GM23338 (cell line): ENCODE measurements around the gene SYNE1.

Experiments
- CREB1 ChIP-seq: fragments of 250-450 bp; sonication (Bioruptor Pico); IDR thresholded peaks from 2 replicates; pipeline ENCODE4 v1.5.0; 2020; ENCODE audit warnings: low read depth, mild to moderate bottlenecking, moderate library complexity
- CTCF ChIP-seq, 2 experiments: fragments of 200-600 bp in 1 of 2; sonication (generic) in 1 of 2; conservative IDR thresholded peaks; 2 replicates each; pipeline versions ENCODE4 v1.5.1 to v1.6.1; 2016 to 2017; ENCODE audit warnings: antibody characterized with exemption in 2 of 2, low read depth in 2 of 2, mild to moderate bottlenecking in 2 of 2, moderate library complexity in 1 of 2
- EZH2 ChIP-seq: fragments of 200-600 bp; sonication (generic); IDR thresholded peaks from one replicate; pipeline ENCODE4 v1.8.0; 2017; ENCODE audit warnings: antibody characterized with exemption, mild to moderate bottlenecking, low read depth; ENCODE audit not compliant: unreplicated experiment
- EZH2phosphoT487 ChIP-seq: fragments of 200-600 bp; sonication (generic); IDR thresholded peaks from one replicate; pipeline ENCODE4 v1.8.1; 2018; ENCODE audit warnings: antibody characterized with exemption; ENCODE audit not compliant: unreplicated experiment
- JUNB ChIP-seq: IDR thresholded peaks from one replicate; pipeline ENCODE4 v1.6.1; 2016; ENCODE audit warnings: antibody characterized with exemption; ENCODE audit not compliant: unreplicated experiment
- NANOG ChIP-seq: IDR thresholded peaks from 2 replicates; pipeline ENCODE4 v1.6.1; 2016; ENCODE audit warnings: antibody characterized with exemption, borderline replicate concordance
- POLR2AphosphoS5 ChIP-seq: IDR thresholded peaks from 2 replicates; pipeline ENCODE4 v1.6.1; 2016; ENCODE audit warnings: antibody characterized with exemption, low read depth
- REST ChIP-seq: IDR thresholded peaks from one replicate; pipeline ENCODE4 v1.6.1; 2018; ENCODE audit warnings: antibody characterized with exemption; ENCODE audit not compliant: unreplicated experiment
- STAT1 ChIP-seq: IDR thresholded peaks from one replicate; pipeline ENCODE4 v1.6.1; 2016; ENCODE audit warnings: antibody characterized with exemption; ENCODE audit not compliant: unreplicated experiment
- ZNF114 ChIP-seq: fragments of 250-450 bp; sonication (Bioruptor Pico); IDR thresholded peaks from 2 replicates; pipeline ENCODE4 v1.5.0; 2020; ENCODE audit warnings: mild to moderate bottlenecking, moderate library complexity
- ZNF331 ChIP-seq: fragments of 250-450 bp; sonication (Bioruptor Pico); IDR thresholded peaks from 2 replicates; pipeline ENCODE4 v1.5.0; 2020; ENCODE audit warnings: low read depth, mild to moderate bottlenecking, moderate library complexity

- TF ChIP-seq CTCF (conservative IDR thresholded peaks at IDR 0.05; ENCODE audit: low read depth in 2 of 2) (no peak), REST (no peak), POLR2AphosphoS5 (no peak), EZH2 (no peak), ZNF114 (CRISPR knock-in tag) (no peak), CREB1 (CRISPR knock-in tag) (no peak), EZH2phosphoT487 (no peak), NANOG (no peak), JUNB (no peak), STAT1 (no peak), ZNF331 (CRISPR knock-in tag) (no peak)
Observed at GRCh38 chr6:152100183-152100618, 537.0 kb downstream of the SYNE1 start.
